C4-2B (cell line): ENCODE data around the gene TTC34.
A peak's percentile ranks its signal among the peaks of the same experiment; 100 is the strongest.

Source experiments
- ZFX ChIP-seq: fragments of 450-650 bp; IDR thresholded peaks from 2 replicates; pipeline ENCODE4 v1.6.1; 2017
- TF ChIP-seq, protein P1 (sequence below): fragments of 450-650 bp; conservative IDR thresholded peaks from 2 replicates; pipeline ENCODE4 v1.5.1; 2017; ENCODE audit warnings: mild to moderate bottlenecking

GRCh38 chr1:2801535-2802291, at the start of gene TTC34:
- TF ChIP-seq, protein P1, sequence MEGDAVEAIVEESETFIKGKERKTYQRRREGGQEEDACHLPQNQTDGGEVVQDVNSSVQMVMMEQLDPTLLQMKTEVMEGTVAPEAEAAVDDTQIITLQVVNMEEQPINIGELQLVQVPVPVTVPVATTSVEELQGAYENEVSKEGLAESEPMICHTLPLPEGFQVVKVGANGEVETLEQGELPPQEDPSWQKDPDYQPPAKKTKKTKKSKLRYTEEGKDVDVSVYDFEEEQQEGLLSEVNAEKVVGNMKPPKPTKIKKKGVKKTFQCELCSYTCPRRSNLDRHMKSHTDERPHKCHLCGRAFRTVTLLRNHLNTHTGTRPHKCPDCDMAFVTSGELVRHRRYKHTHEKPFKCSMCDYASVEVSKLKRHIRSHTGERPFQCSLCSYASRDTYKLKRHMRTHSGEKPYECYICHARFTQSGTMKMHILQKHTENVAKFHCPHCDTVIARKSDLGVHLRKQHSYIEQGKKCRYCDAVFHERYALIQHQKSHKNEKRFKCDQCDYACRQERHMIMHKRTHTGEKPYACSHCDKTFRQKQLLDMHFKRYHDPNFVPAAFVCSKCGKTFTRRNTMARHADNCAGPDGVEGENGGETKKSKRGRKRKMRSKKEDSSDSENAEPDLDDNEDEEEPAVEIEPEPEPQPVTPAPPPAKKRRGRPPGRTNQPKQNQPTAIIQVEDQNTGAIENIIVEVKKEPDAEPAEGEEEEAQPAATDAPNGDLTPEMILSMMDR: peak; percentile 80
- TF ChIP-seq ZFX: no peak
